HG03457 (cell line): ENCODE measurements around the gene CPA3.

ENCODE experiments used
- ATAC-seq: cut with Tn5 transposase; IDR thresholded peaks from one replicate; pipeline ENCODE4 v1.9.1; 2021; ENCODE audit warnings: moderate number of reproducible peaks; ENCODE audit not compliant: unreplicated experiment

The CPA3 gene

DNA sequence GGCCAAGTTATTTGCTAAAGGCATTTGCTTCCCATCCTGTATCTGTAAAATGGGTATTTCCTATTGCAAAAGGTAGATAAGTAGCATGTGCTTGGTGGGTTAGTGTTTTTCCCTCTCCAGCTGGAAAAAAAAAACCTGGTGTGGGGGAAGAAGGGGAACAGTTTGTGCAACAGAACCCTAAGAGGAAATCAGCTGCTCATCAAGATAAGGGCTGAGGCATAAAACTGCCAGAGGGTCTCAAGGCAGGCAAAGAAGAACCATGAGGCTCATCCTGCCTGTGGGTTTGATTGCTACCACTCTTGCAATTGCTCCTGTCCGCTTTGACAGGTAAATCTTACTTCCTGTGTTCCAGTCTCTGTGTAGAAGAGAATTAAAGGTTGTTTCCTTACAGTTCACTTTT lies at the start of gene CPA3:
CPA3 (plus strand) TSS at position 248 of the 400 bp plus-strand sequence; CDS start at position 260, 12 bp downstream.
- no peak for ATAC-seq

DNA sequence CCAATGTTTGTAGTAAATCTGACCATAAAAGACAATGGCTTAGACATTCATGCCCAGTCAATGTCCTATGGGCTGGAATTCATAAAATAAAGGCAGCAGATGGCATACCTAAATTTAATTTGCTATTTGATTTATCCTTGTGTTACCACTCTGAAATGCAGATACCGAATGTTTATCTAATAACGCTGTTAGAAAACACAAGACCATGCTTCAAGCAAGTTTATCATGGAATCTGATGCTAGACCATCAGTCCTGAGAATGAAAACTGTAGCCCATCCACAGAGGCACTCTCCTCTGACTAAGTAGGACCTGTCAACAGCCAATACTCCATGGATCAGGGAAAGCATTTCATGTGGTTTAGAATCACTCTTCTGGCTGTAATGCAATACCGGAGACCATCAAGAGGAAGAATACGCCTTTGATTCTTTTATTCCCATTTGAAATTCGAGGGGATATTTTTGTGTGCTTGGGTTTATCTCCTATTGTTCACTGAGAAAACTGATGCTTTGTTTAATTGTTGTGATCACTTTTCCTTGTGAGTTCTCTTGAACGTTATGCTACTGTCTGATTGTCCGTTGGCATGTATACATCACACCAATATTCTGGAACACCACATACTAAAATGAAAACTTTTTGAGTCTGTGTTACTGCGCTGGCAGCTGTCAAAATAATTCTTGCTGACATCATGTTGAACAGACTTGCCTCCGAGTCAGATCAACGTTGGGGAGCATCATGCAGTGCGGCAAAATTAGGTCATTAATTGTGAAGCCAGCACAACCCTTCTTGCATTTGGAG lies 49.6 kb upstream of the CPA3 start:
- ATAC-seq, result no peak

- ATAC-seq, result no peak
Measured at GRCh38 chr3:148816427-148816826, 48.7 kb upstream of the CPA3 start.

DNA sequence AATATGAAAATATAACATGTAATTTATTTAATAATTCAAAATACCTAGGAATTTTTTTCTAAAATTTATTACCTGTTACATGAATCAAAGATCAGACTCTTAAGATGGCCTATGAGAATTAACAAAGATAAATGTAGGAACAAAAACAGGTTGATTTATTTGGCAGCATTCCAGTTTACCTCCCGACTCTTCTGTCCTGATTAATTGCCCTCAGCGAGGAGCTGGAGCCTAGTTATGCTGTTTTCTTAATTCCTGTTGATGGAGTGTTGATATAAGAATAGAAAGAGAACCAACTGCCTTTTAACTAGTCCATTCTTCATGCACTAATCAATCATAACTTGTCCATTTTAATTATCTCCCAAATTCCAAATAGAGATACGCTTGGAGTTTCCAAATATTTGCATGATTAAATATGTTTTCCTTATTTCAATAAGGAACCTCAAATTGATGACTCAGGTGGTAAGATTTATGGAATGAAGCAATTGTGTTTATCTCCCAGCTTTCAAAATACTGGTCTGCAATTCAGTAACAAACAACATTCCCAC lies 48.0 kb upstream of the CPA3 start:
- ATAC-seq, result no peak

DNA sequence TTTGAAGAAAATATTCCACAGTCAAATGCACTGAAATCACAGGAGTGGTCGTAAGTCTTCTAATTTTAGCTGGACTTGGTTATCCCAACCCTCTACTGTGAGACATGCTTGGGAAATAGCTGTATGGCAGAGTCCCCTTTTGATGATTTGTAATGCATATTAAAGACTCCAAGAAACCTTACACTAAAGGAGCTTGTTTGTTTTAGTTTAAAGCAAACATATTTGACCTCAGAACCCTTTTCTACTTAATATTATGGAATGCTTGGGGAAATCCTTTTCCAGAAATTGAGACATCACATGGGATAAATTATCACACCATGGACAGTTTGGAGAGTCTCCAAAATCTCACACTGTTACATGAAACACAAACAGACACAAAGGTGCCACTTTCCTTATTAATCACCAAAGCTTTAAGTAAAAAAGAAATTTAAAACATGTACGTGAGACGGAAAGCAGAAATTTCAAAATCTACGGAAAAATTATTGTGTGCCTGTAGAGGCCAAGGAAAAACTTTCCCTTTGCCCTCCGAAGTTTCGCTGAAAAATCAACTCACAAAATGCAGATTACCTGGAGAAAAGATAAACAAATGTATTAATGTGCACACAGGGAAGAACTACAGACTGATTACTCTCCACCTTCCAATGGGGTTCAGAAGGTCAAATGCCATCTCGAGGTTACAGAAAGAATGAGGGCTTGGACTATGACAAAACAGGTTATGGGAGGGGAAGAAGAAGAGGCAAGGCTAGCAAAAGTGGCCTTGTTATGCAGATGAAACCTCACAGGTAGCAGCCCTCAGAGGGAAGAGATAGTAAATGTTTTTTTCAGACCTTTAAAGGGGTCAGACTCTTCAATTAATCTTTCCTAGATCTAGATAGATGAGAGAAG lies 44.5 kb upstream of the CPA3 start:
- no peak for ATAC-seq

- ATAC-seq, result no peak
Measured at GRCh38 chr3:148823026-148823425, 42.1 kb upstream of the CPA3 start.

- no peak for ATAC-seq
Measured at GRCh38 chr3:148825476-148825875, 39.6 kb upstream of the CPA3 start.

DNA sequence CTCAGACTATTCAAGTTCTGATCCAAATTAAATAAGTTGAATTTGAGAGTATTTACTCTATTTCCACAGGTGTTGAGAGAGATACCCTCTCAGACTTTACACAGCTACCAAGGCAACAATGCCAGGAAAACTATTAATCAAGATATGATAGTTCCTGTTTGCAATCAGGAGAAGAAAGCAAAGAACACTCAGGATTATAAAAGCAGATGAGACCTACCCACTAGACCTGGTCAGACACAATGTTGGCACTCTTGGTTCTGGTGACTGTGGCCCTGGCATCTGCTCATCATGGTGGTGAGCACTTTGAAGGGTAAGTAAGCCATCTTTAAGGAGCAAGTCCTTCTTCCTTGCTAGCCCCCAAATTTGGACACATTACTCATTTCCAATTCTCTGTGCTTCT lies 37.5 kb upstream of the CPA3 start, which contains the start of gene CPB1:
CPB1 (plus strand) TSS at position 227 of the 400 bp plus-strand sequence; CDS start at position 240, 13 bp downstream.
- ATAC-seq, result no peak

GRCh38 chr3:148828136-148828690 lies 36.9 kb upstream of the CPA3 start:
- ATAC-seq, result no peak

DNA sequence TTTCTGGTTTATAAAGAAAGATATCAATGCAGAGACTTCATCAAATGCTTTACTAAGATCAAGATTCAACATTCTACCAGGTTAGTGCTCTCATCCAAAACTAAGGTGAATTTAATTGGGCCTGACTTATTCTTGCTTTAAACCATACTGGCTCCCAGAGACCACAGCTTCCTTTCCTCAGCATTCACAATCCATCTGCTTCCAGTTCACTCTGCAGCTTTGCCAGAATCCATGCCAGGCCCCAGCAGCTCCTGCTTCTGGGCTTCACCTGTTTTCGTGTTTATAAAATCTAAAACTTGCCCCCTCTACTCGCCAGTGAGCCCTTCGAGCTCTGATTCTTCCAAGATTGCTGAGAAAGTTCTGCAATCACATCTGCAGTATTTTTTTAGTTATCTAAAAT lies 35.2 kb upstream of the CPA3 start:
- no peak for ATAC-seq

DNA sequence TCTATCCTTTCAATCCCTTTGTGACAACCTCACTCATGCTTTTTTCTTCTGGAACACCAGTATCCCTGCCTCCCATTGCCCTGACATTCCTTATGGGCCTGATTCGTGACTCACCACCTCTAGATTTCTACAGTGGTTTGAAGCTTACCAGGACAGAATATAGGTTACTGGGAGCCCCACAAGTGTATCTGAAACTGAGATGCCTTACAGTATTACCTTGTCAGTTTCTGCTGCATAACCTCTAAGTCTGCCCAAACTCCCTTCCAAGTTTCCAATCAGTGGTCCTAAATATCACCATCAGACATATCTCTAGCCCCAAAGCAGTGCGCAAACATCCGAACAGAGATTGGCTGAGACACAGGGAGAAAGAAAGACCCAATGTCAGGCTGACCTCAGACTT lies 31.9 kb upstream of the CPA3 start:
- ATAC-seq, result no peak

DNA sequence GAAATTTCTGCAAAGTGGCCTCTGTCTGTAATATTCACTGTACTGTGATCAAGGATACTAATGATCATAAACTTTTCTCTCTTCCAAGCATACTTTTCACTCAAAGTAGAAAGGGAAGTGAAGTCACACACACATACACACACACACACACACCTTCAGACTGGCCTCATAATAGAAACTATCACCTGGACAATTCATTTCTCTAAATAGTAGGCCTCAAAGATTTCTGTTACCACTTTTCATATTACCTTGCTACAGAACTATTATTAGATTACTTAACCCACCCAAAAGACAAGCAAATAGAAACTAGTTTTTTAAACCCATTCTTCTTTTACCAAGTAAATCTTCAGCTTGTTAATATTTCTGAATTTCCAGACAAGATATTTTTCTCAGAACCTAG lies 25.3 kb upstream of the CPA3 start:
- ATAC-seq, result no peak

- ATAC-seq, result no peak
Measured at GRCh38 chr3:148840451-148840850, 24.6 kb upstream of the CPA3 start.

- no peak for ATAC-seq
Measured at GRCh38 chr3:148845756-148846395, 19.2 kb upstream of the CPA3 start.

GRCh38 chr3:148847351-148847750 lies 17.7 kb upstream of the CPA3 start:
- no peak for ATAC-seq

- no peak for ATAC-seq
Measured at GRCh38 chr3:148848410-148848809, 16.7 kb upstream of the CPA3 start.

DNA sequence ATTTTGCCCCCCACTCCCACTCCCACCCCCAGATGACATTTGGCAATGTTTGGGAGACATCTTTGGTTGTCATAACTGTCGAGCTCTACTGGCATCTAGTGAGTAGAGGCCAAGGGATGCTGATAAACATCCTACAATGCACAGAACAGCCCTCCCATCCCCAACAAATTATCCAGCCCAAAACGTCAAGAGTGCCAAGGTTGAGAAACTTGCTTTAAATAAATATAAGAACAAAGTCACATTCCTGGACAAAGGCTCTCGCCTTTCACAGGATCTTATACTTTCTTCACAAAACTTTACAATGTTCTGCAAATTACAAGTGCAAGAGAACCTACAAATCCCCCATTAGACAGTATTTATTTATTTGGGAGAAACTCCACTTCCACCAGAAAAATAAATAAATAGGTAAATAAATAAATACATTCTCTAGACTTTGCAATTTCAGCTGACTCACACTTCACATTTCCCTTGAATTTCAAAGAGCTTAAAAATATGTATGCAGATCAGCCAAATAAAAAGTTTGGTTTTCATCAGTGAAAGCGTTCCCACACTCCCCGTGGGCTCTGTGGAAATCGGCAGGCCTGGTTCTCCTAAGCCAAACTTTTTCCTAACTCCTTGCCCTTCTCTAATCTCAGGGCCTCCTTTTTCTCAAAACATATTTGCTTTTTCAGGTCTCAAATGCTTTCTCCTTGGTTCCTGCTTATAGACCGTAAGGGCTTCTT lies 12.7 kb upstream of the CPA3 start:
- no peak for ATAC-seq

- ATAC-seq, result no peak
Measured at GRCh38 chr3:148853076-148853475, 12.0 kb upstream of the CPA3 start.

DNA sequence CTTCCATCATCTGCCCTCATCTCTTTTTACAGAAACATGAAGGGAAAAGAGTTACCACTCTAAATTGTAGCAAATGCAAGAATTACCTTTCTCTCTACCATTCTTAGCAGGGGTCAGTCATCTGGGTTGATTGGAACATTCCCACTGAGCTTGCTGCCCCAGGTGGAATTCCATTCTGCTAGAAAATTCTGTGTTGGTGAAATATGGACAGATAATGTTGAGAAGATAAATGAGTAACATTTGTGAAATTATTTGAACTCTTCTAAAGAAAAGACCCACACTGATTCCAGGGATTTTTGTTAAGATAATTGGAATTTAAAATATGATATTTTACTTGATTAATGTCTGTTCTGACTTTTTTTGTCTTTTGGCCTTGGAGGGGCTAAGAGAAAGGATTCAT lies 11.0 kb upstream of the CPA3 start:
- no peak for ATAC-seq

DNA sequence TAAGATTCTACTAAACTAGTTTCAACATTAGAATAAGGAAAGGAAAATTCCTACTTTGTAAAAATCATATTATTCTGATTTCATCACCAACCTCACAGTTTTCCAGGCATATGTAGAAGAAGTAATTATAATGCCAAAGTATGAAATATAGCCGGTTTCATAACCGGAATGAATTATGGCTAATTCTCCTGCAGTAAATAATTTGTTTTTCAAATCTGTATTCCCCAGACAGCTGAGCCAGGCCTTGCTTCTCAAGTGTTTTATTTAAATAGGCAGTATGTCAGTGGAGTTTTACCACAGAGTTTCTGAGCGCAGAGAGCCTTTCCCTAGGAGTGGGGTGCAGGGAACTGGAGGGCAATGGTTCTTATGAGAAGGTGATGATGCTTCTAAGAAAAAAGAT lies 8.7 kb upstream of the CPA3 start:
- no peak for ATAC-seq
